HG03097 (cell line): ENCODE data around the gene DCST1.
"Not testable (repeated sequence)": the region's sequence is repeated elsewhere in the genome, so short reads cannot be mapped to it uniquely, and the experiment has no call there.

Experiments used
- ATAC-seq: cut with Tn5 transposase; IDR thresholded peaks from one replicate; pipeline ENCODE4 v1.9.1; 2021; ENCODE audit not compliant: unreplicated experiment, low FRiP score

The DCST1 gene, protein sequence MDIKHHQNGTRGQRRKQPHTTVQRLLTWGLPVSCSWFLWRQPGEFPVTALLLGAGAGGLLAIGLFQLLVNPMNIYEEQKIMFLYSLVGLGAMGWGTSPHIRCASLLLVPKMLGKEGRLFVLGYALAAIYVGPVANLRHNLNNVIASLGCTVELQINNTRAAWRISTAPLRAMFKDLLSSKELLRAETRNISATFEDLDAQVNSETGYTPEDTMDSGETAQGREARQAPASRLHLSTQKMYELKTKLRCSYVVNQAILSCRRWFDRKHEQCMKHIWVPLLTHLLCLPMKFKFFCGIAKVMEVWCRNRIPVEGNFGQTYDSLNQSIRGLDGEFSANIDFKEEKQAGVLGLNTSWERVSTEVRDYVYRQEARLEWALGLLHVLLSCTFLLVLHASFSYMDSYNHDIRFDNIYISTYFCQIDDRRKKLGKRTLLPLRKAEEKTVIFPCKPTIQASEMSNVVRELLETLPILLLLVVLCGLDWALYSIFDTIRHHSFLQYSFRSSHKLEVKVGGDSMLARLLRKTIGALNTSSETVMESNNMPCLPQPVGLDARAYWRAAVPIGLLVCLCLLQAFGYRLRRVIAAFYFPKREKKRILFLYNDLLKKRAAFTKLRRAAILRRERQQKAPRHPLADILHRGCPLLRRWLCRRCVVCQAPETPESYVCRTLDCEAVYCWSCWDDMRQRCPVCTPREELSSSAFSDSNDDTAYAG

DNA sequence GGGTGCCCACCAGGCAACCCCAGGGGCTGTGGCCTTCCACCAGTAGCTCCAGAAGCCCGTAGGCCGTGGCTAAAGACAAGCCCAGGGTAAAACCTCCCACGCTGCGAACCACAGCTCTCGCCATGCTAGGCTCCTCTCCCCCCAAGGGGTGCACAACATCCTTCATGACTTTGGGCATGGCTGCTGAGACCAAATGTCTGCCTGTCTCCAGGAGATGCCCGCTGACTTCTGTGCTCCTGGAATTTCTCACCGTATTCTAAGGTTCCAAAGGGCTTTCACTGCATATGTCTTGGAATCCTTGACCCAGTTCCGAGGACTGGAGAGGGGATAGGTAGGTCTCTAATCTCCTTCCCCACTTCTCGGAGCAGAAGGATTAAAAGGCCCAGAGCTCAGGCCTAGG, at the start of gene DCST1, which contains the start of gene DCST2:
Gene DCST1 (plus strand): TSS at position 301 of the 400 bp plus-strand sequence. CDS start 213 bp downstream, outside the sequence.
Gene DCST2 (minus strand): TSS at position 258 of the 400 bp plus-strand sequence. CDS start 80 bp downstream, at position 178.
- ATAC-seq: no peak

DNA sequence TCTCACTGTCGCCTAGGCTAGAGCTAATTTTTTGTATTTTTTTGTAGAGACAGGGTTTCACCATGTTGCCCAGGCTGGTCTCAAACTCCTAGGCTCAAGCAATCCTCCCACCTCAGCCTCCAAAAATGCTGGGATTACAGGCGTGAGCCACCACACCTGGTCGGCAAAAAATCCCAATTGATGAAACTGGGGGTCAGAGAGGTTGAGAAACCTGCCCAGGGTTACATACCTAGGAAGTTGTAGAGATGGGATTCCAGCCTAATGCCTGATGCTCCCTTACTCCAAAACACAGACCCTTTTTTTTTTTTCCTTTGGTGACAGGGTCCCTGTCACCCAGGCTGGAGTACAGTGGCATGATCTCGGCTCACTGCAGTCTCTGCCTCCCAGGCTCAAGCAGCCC, 46.9 kb upstream of the DCST1 start:
- not testable (repeated sequence) for ATAC-seq

GRCh38 chr1:154987326-154987725, 46.3 kb upstream of the DCST1 start:
- ATAC-seq: no peak

GRCh38 chr1:154988058-154988954, 45.3 kb upstream of the DCST1 start:
- no peak for ATAC-seq

DNA sequence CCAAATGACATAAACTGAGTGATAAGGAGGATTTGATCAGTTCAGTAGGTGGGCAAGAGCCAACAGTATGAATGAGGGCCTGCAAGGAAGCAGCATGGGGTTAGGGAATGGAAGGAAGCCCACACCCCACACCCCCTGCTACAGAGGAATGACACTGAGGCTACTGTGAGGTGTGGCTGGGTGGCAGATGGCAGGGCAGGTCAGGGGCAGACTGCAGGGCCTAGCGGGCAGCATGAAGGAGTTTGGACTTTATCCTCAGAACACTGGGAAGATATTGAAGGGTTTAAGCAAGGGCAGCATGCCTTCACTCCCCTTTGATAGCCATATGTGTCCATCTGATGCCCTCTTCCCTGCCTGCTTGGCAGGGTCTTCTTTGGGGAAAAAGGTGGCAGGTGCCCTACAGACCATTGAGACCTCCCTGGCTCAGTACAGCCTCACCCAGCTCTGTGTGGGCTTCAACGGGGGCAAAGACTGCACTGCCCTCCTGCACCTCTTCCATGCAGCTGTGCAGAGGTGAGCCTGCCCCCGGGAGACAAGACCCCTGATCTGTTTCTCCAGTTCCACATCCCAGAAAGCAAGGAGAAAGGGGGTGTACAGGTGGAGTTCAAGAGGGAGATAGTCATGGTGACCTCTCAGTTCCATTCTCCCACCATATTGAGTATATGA, 44.3 kb upstream of the DCST1 start:
- ATAC-seq: no peak

GRCh38 chr1:154990276-154990675, 43.3 kb upstream of the DCST1 start:
- ATAC-seq: no peak

- ATAC-seq: no peak
These were observed 40.7 kb upstream of the DCST1 start for GRCh38 chr1:154992721-154993571.

GRCh38 chr1:154993572-154994268, 39.9 kb upstream of the DCST1 start, which contains the start of gene LENEP:
TSS of gene LENEP (plus strand) at chr1:154993586. CDS start at chr1:154993608, 22 bp downstream.
- no peak for ATAC-seq

DNA sequence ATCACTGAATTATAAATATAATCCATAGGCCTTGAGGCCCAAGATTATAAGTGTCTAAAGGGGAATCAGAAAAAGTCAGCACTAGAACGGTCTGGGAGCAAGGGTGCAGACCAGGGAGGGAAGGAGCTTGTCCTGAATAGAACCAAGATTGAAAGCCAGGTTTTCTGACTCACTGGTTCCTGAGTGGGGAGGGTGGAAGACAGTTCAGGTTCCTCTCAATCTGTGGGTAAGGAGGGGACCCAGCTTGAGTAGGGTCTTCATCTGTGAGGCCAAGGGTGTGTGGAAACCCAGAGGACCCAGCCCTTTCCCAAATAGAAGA, 39.4 kb upstream of the DCST1 start:
- ATAC-seq: no peak

- no peak for ATAC-seq
These were observed 39.0 kb upstream of the DCST1 start for GRCh38 chr1:154994591-154994990.

DNA sequence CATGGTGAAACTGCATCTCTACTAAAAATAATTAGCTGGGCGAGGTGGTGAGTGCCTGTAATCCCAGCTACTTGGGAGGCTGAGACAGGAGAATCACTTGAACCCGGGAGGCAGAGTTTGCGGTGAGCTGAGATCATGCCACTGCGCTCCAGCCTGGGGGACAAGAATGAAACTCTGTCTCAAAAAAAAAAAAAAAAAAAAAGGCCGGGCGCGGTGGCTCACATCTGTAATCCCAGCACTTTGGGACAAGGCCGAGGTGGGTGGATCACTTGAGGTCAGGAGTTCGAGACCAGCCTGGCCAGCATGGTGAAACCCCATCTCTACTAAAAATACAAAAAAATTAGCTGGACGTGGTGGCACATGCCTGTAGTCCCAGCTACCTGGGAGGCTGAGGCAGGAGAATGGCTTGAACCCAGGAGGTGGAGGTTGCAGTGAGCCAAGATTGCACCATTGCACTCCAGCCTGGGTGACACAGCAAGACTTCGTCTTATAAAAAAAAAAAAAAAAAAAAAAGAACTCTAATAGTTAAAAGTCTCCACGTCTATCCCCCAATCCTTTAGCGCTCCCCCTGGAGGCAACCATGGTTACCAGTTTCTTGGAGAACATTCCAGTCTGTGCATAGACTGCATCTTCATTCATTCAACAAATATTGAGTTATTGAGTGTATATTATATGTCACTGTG, 38.2 kb upstream of the DCST1 start:
- not testable (repeated sequence) for ATAC-seq

DNA sequence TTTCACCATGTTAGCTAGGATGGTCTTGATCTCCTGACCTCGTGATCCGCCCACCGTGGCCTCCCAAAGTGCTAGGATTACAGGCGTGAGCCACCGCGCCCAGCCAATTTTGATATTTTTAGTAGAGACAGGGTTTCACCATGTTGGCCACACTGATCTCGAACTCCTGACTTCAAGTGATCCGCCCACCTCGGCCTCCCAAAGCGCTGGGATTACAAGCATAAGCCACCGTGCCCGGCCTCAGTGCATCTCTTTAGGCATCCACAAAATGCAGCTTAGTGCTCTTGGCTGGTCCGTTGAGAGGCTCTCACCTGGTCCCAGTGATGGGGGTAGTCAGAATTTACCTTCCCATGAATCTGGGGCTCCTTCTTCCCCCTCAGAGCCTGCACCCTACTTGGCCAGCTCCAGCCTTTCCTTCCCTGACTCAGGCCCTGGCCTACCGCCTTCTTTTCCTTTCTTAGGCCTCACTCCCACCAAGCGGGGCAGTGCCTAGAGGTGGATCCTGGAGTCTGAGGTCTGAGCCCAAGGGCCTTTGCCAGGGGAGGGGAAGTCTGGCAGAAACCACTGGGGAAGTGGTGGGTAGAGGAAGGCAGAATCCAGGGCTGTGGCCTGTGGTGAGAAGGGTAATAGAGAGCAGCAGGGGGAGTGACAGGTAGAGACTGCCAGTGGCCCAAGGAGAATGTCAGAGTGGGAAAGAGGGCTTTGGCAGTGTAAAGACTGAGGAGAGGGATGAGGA, 36.5 kb upstream of the DCST1 start:
- ATAC-seq: no peak

- no peak for ATAC-seq
These were observed 35.3 kb upstream of the DCST1 start for GRCh38 chr1:154998201-154998780.

DNA sequence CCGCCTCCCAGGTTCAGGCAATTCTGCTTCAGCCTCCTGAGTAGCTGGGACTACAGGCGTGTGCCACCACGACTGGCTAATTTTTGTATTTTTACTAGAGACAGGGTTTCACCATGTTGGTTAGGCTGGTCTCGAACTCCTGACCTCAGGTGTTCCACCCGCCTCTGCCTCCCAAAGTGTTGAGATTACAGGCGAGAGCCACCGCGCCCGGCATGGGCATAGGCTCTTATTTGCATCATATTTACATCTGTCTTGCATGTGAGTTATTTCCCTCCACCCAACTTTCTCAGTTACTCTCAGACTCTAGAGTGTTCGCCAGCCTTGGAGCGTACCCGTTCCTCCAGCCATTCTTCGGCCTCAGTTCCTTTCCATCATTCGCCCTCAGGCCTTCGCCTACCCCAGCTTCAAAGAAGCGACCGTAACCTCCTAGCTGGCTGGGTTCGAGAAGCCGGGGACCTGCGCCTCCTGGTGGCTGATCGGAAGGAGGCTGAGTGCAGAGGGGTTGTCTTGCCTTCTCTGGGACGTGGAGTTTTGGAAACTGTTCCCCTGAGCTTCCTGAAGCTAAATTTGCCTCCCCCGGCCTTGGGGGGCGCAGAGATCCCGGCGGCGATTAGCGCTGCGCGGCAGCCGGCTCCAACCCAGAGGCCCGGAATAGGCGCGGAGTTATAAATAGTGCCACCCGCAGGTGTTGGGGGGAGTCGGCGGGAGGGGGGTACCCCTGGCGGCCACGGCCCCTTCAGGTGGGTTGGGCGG, 34.6 kb upstream of the DCST1 start:
- ATAC-seq: no peak

DNA sequence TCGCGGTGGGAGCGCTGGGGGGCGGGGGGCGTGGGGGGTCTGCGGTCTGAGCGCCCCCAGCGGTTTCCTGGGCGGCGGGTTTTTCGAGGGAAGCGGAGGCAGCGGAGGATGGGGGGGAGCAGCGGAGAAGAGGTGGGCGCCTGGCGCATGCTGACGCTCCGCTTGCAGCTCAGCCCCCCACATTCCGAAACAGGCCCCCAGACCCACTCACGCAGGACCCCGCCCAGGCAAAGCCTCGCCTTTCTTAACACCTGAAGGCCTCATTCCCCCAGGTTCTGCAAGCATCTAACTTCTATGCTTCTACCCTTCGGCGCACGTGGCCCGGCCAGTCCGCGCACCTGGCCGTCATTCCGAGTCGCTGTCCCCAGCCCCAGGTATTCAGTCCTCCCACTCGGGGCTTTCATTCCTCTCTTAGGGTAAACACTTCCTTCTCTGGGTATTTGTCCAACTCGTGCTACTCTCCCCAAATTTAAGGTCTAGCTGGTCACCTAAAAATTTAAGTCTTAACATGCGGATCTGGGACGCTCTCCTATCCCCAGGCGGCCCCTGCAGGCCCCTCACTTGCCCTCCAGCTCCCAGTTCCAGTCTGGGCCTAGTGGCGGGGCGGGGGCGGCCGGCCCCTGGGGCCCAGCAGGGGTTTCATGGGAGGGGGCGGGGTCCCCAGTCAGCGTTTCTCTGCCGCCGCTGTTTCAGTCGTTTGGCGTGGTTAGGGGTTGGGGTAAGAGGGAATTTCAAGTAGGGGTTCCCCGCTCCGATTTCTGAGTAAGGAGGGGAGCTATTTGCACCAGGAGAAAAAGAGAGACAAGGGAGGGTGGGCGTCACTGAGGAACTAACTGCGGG, 33.8 kb upstream of the DCST1 start:
- no peak for ATAC-seq

GRCh38 chr1:155000411-155000725, 33.3 kb upstream of the DCST1 start:
- ATAC-seq: no peak
